Keratinocyte (primary cell): ENCODE data around the gene FOXP4.

Experiments used
- EZH2 ChIP-seq: IDR thresholded peaks from one replicate; pipeline ENCODE4 v1.6.1; 2012; ENCODE audit warnings: inconsistent platforms, mild to moderate bottlenecking, low read length, moderate library complexity
- TF ChIP-seq, protein P1 (sequence below), 3 experiments: IDR thresholded peaks in 1 of 3; conservative IDR thresholded peaks in 1 of 3; optimal IDR thresholded peaks in 1 of 3; 2 replicates in 2 of 3; 3 replicates in 1 of 3; pipeline versions ENCODE3 to v1.5.1; 2011; ENCODE audit warnings: low read length in 3 of 3, mild to moderate bottlenecking in 3 of 3, moderate library complexity in 2 of 3, control low read depth in 1 of 3, inconsistent platforms in 1 of 3; ENCODE audit not compliant: insufficient read depth in 2 of 3; ENCODE audit errors: extremely low read depth in 1 of 3

- TF ChIP-seq, protein P1, sequence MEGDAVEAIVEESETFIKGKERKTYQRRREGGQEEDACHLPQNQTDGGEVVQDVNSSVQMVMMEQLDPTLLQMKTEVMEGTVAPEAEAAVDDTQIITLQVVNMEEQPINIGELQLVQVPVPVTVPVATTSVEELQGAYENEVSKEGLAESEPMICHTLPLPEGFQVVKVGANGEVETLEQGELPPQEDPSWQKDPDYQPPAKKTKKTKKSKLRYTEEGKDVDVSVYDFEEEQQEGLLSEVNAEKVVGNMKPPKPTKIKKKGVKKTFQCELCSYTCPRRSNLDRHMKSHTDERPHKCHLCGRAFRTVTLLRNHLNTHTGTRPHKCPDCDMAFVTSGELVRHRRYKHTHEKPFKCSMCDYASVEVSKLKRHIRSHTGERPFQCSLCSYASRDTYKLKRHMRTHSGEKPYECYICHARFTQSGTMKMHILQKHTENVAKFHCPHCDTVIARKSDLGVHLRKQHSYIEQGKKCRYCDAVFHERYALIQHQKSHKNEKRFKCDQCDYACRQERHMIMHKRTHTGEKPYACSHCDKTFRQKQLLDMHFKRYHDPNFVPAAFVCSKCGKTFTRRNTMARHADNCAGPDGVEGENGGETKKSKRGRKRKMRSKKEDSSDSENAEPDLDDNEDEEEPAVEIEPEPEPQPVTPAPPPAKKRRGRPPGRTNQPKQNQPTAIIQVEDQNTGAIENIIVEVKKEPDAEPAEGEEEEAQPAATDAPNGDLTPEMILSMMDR (optimal IDR thresholded peaks at IDR 0.05 in 1 of 3, IDR thresholded peaks at IDR 0.05 in 1 of 3, conservative IDR thresholded peaks at IDR 0.05 in 1 of 3; ENCODE audit: extremely low read depth in 1 of 3, insufficient read depth in 2 of 3, low read length in 3 of 3): no peak
- no peak for TF ChIP-seq EZH2
These were observed 93.0 kb downstream of the FOXP4 start for GRCh38 chr6:41638935-41639808.
